NT2/D1 (cell line): ENCODE measurements around the gene CCNG2.

Experiments used
- DNase-seq: peaks from one replicate; pipeline ENCODE4 v3.0.0-alpha.2; 2011; ENCODE audit warnings: low read depth, low spot score
- H3K27me3 ChIP-seq: 2 replicates; pipeline ENCODE4 v1.6.0; 2011; ENCODE audit warnings: mild to moderate bottlenecking; ENCODE audit not compliant: insufficient read length, insufficient read depth
- H3K36me3 ChIP-seq: 2 replicates; pipeline ENCODE4 v1.6.1; 2011; ENCODE audit warnings: mild to moderate bottlenecking, low read length, mixed read lengths; ENCODE audit not compliant: insufficient read depth, insufficient read length
- H3K4me1 ChIP-seq: 2 replicates; pipeline ENCODE4 v1.5.1; 2011; ENCODE audit not compliant: insufficient read depth, insufficient read length
- H3K4me3 ChIP-seq: 2 replicates; pipeline ENCODE4 v1.5.1; 2011; ENCODE audit warnings: low read depth; ENCODE audit not compliant: insufficient read length
- H3K9ac ChIP-seq: 2 replicates; pipeline ENCODE4 v1.6.0; 2011; ENCODE audit warnings: low read depth; ENCODE audit not compliant: insufficient read length
- H3K9me3 ChIP-seq: 2 replicates; pipeline ENCODE4 v1.5.1; 2011; ENCODE audit warnings: mild to moderate bottlenecking, low read length; ENCODE audit not compliant: insufficient read depth
- SUZ12 ChIP-seq: IDR thresholded peaks from 2 replicates; pipeline ENCODE4 v1.6.1; 2011; ENCODE audit not compliant: insufficient read length, insufficient read depth; ENCODE audit errors: extremely low read depth
- YY1 ChIP-seq: IDR thresholded peaks from 2 replicates; pipeline ENCODE4 v1.6.1; 2011; ENCODE audit not compliant: insufficient read length, insufficient read depth
- ZNF274 ChIP-seq: IDR thresholded peaks from 2 replicates; pipeline ENCODE4 v1.6.1; 2011; ENCODE audit warnings: mild to moderate bottlenecking, low read depth, low read length

CCNG2 gene

GRCh38 chr4:77190053-77190452, 33.0 kb downstream of the CCNG2 start:
- no peaks in the 10 kb centered on the region for H3K4me1 ChIP-seq
- no peaks in the 10 kb centered on the region for H3K36me3 ChIP-seq
- peaks cover 4% of the 10 kb centered on the region for H3K27me3 ChIP-seq
- TF ChIP-seq SUZ12 (no peak), ZNF274 (no peak), YY1 (no peak)
- H3K9me3 ChIP-seq: no peaks in the 10 kb centered on the region
- no peak overlapping the region for H3K4me3 ChIP-seq
- no peak overlapping the region for H3K9ac ChIP-seq
- DNase-seq: no peak

- H3K9ac ChIP-seq: no peak overlapping the region
- no peak for DNase-seq
- TF ChIP-seq ZNF274 (no peak), YY1 (no peak), SUZ12 (no peak)
- no peaks in the 10 kb centered on the region for H3K4me1 ChIP-seq
- no peaks in the 10 kb centered on the region for H3K36me3 ChIP-seq
- H3K4me3 ChIP-seq: no peak overlapping the region
- H3K27me3 ChIP-seq: no peaks in the 10 kb centered on the region
- H3K9me3 ChIP-seq: no peaks in the 10 kb centered on the region
Observed at GRCh38 chr4:77193046-77193445, 36.0 kb downstream of the CCNG2 start.

DNA sequence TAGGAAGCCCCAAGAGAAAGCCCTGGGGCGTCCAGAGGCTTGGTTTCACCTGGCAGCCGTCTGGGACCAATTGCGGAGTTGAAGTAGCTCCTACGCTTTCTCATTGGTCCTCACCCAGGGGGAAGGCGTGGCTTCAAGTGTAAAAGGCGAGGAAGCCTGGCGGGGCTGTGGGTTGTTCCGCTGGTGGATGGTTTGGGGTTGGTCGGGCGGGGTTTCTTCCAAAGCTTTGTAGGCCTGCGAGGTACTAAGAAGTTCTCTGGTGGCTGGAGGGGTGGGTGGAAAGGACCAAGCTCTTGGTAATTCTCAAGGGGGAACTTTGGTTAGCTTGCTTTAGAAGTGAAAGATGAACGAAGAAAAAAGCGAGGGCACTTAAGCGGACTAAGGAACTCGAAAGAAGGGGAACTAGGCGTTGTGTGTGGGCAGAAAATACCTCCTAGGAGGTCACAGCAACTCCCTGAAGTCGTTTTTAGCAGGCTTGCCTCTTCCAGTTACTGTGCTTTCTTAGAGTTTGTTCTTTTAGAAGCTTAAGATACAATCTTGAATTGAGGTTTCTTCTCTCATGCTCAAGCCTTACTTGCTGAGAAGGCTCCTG, 36.6 kb downstream of the CCNG2 start:
- no peaks in the 10 kb centered on the region for H3K9me3 ChIP-seq
- no peak overlapping the region for H3K9ac ChIP-seq
- H3K4me3 ChIP-seq: no peak overlapping the region
- H3K27me3 ChIP-seq: no peaks in the 10 kb centered on the region
- H3K36me3 ChIP-seq: no peaks in the 10 kb centered on the region
- DNase-seq: no peak
- TF ChIP-seq SUZ12 (no peak), ZNF274 (no peak), YY1 (no peak)
- H3K4me1 ChIP-seq: no peaks in the 10 kb centered on the region

DNA sequence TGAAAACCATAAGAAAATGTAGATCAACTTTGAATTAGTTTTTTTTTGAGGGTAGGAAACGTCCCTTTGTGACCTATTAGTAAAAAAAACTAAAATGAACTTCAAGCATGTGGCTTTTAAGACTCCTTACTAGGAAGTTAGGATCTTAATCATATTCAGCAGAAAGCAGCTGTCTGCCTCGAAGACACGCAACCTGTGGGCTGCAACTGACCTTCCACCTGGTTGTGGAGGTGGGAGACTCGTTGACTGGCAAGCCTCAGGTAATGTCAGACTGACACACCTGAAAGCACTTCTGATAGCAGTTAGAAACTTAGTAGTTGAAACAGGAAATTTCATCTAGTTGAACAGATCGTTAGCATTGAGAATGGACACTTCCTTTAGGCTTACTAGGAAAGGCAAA, 37.4 kb downstream of the CCNG2 start:
- H3K4me3 ChIP-seq: no peak overlapping the region
- H3K27me3 ChIP-seq: peaks cover 2% of the 10 kb centered on the region
- H3K4me1 ChIP-seq: no peaks in the 10 kb centered on the region
- no peaks in the 10 kb centered on the region for H3K9me3 ChIP-seq
- DNase-seq: no peak
- no peaks in the 10 kb centered on the region for H3K36me3 ChIP-seq
- TF ChIP-seq ZNF274 (no peak), YY1 (no peak), SUZ12 (no peak)
- H3K9ac ChIP-seq: no peak overlapping the region

DNA sequence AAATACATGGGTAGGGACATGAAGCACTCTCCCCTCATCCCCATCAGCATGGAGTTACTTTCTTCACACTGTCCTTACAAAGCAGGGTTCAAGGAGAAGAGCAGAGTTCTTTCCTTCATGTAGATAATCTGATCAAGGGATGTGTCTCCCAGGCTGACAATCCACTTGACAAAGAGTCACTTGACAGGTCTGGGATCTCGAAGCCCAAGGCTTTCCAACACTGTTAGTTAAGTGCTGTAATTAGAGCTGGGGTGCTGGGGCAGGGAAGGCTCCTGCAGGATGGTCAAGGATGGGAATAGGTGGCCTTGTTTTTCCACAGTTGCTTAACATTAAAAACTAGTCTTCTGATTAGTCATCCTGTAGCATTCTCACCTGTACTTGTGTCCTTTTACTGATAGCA, 38.0 kb downstream of the CCNG2 start:
- no peaks in the 10 kb centered on the region for H3K4me1 ChIP-seq
- H3K9ac ChIP-seq: no peak overlapping the region
- TF ChIP-seq SUZ12: no peak
- no peak for TF ChIP-seq ZNF274
- TF ChIP-seq YY1: no peak
- no peak for DNase-seq
- peaks cover 2% of the 10 kb centered on the region for H3K27me3 ChIP-seq
- no peak overlapping the region for H3K4me3 ChIP-seq
- H3K36me3 ChIP-seq: no peaks in the 10 kb centered on the region
- no peaks in the 10 kb centered on the region for H3K9me3 ChIP-seq

GRCh38 chr4:77196866-77197265, 39.9 kb downstream of the CCNG2 start:
- no peaks in the 10 kb centered on the region for H3K4me1 ChIP-seq
- peaks cover 2% of the 10 kb centered on the region for H3K27me3 ChIP-seq
- no peak overlapping the region for H3K4me3 ChIP-seq
- no peak for DNase-seq
- no peak for TF ChIP-seq SUZ12
- no peak for TF ChIP-seq YY1
- TF ChIP-seq ZNF274: no peak
- H3K9ac ChIP-seq: no peak overlapping the region
- no peaks in the 10 kb centered on the region for H3K36me3 ChIP-seq
- no peaks in the 10 kb centered on the region for H3K9me3 ChIP-seq

- DNase-seq: no peak
- no peaks in the 10 kb centered on the region for H3K36me3 ChIP-seq
- H3K4me1 ChIP-seq: no peaks in the 10 kb centered on the region
- no peaks in the 10 kb centered on the region for H3K9me3 ChIP-seq
- TF ChIP-seq SUZ12: no peak
- no peak for TF ChIP-seq ZNF274
- no peak for TF ChIP-seq YY1
- H3K4me3 ChIP-seq: no peak overlapping the region
- H3K9ac ChIP-seq: no peak overlapping the region
- H3K27me3 ChIP-seq: peaks cover 2% of the 10 kb centered on the region
Observed at GRCh38 chr4:77197361-77197760, 40.4 kb downstream of the CCNG2 start.

GRCh38 chr4:77197831-77198230, 40.8 kb downstream of the CCNG2 start:
- Histone ChIP-seq H3K36me3 (no peaks in the 10 kb centered on the region), H3K9me3 (no peaks in the 10 kb centered on the region), H3K27me3 (peaks cover 2% of the 10 kb centered on the region), H3K4me3 (no peak overlapping the region), H3K4me1 (no peaks in the 10 kb centered on the region), H3K9ac (no peak overlapping the region)
- DNase-seq: no peak
- no peak for TF ChIP-seq ZNF274
- no peak for TF ChIP-seq YY1
- TF ChIP-seq SUZ12: no peak
